Measurements from ENCODE around the gene IQCN. TPM values are rescaled to one million over a fixed set of nuclear protein-coding genes. Genes with fewer than 3 reads are reported as not detected.

Gene IQCN
- polyA plus RNA-seq, 1 donor = 5.5 TPM

DNA sequence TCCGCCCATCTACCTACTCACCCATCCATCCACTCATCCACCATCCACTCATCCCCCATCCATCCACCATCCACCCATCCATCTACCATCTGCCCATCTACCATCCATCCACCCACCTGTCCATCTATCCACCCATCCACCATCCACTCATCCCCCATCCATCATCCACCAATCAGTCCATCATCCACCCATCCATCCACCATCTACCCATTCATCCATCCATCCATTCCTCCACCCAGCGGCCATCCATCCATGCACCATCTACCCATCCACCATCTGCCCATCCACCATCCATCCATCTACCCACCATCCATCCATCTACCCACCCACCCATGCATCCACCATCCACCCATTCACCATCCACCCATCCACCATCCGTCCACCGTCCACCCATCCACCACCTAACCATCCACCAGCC lies 20.8 kb upstream of the IQCN start:
- Histone ChIP-seq H3K27ac (ENCODE audit: low read length) (no peak overlapping the region), H3K9me3 (ENCODE audit: control insufficient read depth, low read depth, low read length) (peaks cover 9% of the 10 kb centered on the region), H3K36me3 (ENCODE audit: control insufficient read depth, insufficient read depth, low read length) (no peaks in the 10 kb centered on the region), H3K4me3 (ENCODE audit: low read length) (no peak overlapping the region), H3K27me3 (ENCODE audit: control insufficient read depth, insufficient read depth, low read length) (peaks cover 3% of the 10 kb centered on the region), H3K4me1 (ENCODE audit: control insufficient read depth, insufficient read depth, low read length) (peaks cover 22% of the 10 kb centered on the region)
- 62% methylated on average over 2 of the region's 4 CpGs for WGBS (ENCODE audit: insufficient coverage, low lambda C conversion rate)
- DNase-seq = no peak

- H3K4me3 ChIP-seq (ENCODE audit: low read length) = no peak overlapping the region
- DNase-seq = peak in 1 of 2 donors; percentile 28
- no peaks in the 10 kb centered on the region for H3K36me3 ChIP-seq (ENCODE audit: control insufficient read depth, insufficient read depth, low read length)
- WGBS (ENCODE audit: insufficient coverage, low lambda C conversion rate) = no CpG with 5 or more reads among the region's 9 CpGs
- peaks cover 9% of the 10 kb centered on the region for H3K9me3 ChIP-seq (ENCODE audit: control insufficient read depth, low read depth, low read length)
- peaks cover 3% of the 10 kb centered on the region for H3K27me3 ChIP-seq (ENCODE audit: control insufficient read depth, insufficient read depth, low read length)
- H3K4me1 ChIP-seq (ENCODE audit: control insufficient read depth, insufficient read depth, low read length) = peaks cover 22% of the 10 kb centered on the region
- no peak overlapping the region for H3K27ac ChIP-seq (ENCODE audit: low read length)
These were observed 20.2 kb upstream of the IQCN start for GRCh38 chr19:18294467-18294864.

GRCh38 chr19:18293642-18294466 lies 19.6 kb upstream of the IQCN start:
- Histone ChIP-seq H3K36me3 (ENCODE audit: control insufficient read depth, insufficient read depth, low read length) (no peaks in the 10 kb centered on the region), H3K4me1 (ENCODE audit: control insufficient read depth, insufficient read depth, low read length) (peaks cover 22% of the 10 kb centered on the region), H3K27ac (ENCODE audit: low read length) (peak overlapping the region; percentile 83), H3K4me3 (ENCODE audit: low read length) (no peak overlapping the region), H3K9me3 (ENCODE audit: control insufficient read depth, low read depth, low read length) (peaks cover 9% of the 10 kb centered on the region), H3K27me3 (ENCODE audit: control insufficient read depth, insufficient read depth, low read length) (peaks cover 3% of the 10 kb centered on the region)
- no CpG with 5 or more reads among the region's 18 CpGs for WGBS (ENCODE audit: insufficient coverage, low lambda C conversion rate)
- peak in 1 of 2 donors; percentile 16 for DNase-seq

DNA sequence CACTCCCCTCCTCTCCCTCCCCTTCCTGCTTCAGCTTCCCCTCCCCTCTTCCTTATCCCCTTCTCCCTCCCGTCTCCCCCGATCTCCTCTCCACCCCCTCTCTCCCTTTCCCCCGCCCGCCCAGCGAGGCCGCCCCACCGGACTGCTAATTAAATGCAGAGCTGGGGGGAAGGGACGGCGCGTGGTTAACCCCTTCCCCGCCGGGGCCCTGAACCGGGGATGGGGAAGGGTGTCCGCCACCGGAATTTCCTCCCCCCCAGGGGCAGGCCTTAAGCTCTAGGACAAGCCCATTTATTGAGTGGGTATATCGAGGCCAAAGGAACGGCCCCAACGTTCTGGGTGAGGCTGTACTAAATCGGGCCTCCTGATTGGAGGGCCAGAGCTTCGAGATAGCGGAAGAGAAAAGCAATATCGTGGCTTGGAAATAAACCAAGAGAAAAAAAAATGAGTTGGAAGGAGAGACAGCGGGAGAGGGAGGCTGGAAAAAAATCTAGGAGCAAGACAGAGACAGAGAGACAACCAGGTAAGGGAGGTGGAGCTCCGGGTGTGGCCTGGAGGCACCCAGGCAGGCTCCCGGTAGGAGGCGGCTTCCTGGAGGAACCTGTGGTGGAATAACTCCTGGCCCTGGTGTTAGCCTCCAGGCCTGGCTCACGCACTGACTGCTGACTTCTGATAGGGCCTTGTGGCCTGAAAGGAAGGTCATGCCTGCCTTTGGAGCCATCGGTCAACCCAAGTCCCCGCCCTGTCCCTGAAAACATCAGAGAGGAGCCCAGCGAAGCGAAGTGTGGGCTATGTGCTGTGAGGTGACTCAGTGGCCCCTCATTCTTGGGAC lies 18.8 kb upstream of the IQCN start:
- Histone ChIP-seq H3K27ac (ENCODE audit: low read length) (peak overlapping the region; percentile 83), H3K9me3 (ENCODE audit: control insufficient read depth, low read depth, low read length) (peaks cover 9% of the 10 kb centered on the region), H3K4me1 (ENCODE audit: control insufficient read depth, insufficient read depth, low read length) (peaks cover 26% of the 10 kb centered on the region), H3K27me3 (ENCODE audit: control insufficient read depth, insufficient read depth, low read length) (peaks cover 3% of the 10 kb centered on the region), H3K4me3 (ENCODE audit: low read length) (peak overlapping the region; percentile 79), H3K36me3 (ENCODE audit: control insufficient read depth, insufficient read depth, low read length) (no peaks in the 10 kb centered on the region)
- DNase-seq = peak; percentile 54 to 72
- no CpG with 5 or more reads among the region's 31 CpGs for WGBS (ENCODE audit: insufficient coverage, low lambda C conversion rate)

DNA sequence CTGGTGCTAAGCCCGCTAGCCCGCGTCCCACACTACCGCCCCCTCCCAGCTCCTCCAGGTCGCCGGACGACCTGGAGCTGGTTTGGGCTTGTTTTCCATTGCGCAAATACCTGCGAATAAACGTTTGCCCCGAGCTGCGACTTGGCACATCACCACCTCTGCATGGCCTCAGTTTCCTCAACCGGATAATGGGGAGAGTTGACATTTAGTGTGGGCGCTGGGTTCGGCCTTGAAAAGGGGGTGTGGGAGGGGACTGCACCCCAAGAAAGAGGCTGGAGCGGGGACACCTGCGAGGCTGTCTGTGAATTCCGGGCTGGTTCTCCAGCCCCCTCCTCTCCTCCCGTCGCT lies 18.2 kb upstream of the IQCN start:
- peaks cover 30% of the 10 kb centered on the region for H3K4me1 ChIP-seq (ENCODE audit: control insufficient read depth, insufficient read depth, low read length)
- WGBS (ENCODE audit: insufficient coverage, low lambda C conversion rate) = no CpG with 5 or more reads among the region's 20 CpGs

DNA sequence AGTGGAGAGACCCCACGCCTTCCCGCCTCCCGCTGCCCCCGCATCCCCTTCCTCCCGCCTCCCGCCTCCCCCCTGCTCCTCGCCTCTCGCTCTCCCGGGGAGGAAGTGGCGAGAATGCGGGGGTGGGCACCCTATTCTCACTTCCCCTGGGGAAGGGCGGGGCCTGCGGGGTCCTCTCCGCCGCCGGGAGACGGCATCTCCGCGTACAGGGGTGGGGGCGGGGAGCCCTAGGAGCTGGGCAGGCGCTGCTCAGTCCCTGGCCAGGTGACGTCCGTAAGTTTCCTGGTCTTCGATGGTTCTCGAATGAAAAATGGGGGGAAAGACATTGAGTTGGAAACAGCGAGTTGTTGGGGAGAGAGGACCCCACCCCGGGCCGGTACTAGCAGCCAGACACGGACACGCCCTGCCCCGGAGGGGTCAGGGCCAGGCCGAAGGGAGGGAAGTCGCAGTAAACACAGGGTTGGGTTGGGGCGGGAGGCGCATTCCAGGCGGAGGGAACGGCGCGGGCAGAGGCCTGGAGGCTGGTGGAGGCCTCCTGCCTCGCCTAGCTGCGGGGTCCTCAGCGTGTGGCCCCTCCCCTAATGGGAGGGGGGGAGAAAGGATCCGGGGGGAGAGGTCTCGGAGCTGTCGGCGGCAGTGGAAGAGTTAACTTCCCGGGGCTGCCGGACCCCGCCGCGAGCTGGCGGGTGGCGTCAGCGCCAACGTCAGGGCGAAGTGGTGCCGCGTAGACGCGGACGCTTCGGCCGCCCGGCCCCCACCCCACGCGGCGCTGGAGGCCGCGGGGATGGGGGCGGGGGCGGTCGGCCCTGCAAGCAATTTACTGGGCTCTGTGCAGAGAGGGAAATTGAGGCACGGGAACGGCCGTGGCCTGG lies 17.6 kb upstream of the IQCN start:
- peaks cover 9% of the 10 kb centered on the region for H3K9me3 ChIP-seq (ENCODE audit: control insufficient read depth, low read depth, low read length)
- peak overlapping the region; percentile 79 for H3K4me3 ChIP-seq (ENCODE audit: low read length)
- peaks cover 30% of the 10 kb centered on the region for H3K4me1 ChIP-seq (ENCODE audit: control insufficient read depth, insufficient read depth, low read length)
- H3K36me3 ChIP-seq (ENCODE audit: control insufficient read depth, insufficient read depth, low read length) = no peaks in the 10 kb centered on the region
- H3K27ac ChIP-seq (ENCODE audit: low read length) = peak overlapping the region; percentile 83
- peak; percentile 86 to 93 for DNase-seq
- H3K27me3 ChIP-seq (ENCODE audit: control insufficient read depth, insufficient read depth, low read length) = peaks cover 3% of the 10 kb centered on the region
- WGBS (ENCODE audit: insufficient coverage, low lambda C conversion rate) = no CpG with 5 or more reads among the region's 75 CpGs

More for the DNA sequence above, 18.2 kb upstream of the IQCN start:
- Histone ChIP-seq H3K27me3 (ENCODE audit: control insufficient read depth, insufficient read depth, low read length) (peaks cover 3% of the 10 kb centered on the region), H3K36me3 (ENCODE audit: control insufficient read depth, insufficient read depth, low read length) (no peaks in the 10 kb centered on the region), H3K9me3 (ENCODE audit: control insufficient read depth, low read depth, low read length) (peaks cover 9% of the 10 kb centered on the region), H3K4me3 (ENCODE audit: low read length) (peak overlapping the region; percentile 79), H3K27ac (ENCODE audit: low read length) (peak overlapping the region; percentile 83)
- no peak for DNase-seq

- no peak for DNase-seq
- WGBS (ENCODE audit: insufficient coverage, low lambda C conversion rate) = no CpG with 5 or more reads among the region's 21 CpGs
- Histone ChIP-seq H3K36me3 (ENCODE audit: control insufficient read depth, insufficient read depth, low read length) (no peaks in the 10 kb centered on the region), H3K4me3 (ENCODE audit: low read length) (peak overlapping the region; percentile 79), H3K4me1 (ENCODE audit: control insufficient read depth, insufficient read depth, low read length) (peaks cover 30% of the 10 kb centered on the region), H3K27ac (ENCODE audit: low read length) (peak overlapping the region; percentile 83), H3K9me3 (ENCODE audit: control insufficient read depth, low read depth, low read length) (peaks cover 9% of the 10 kb centered on the region), H3K27me3 (ENCODE audit: control insufficient read depth, insufficient read depth, low read length) (peaks cover 3% of the 10 kb centered on the region)
These were observed 16.8 kb upstream of the IQCN start for GRCh38 chr19:18291019-18291524.

- WGBS (ENCODE audit: insufficient coverage, low lambda C conversion rate) = 76% methylated on average over 3 of the region's 14 CpGs
- H3K36me3 ChIP-seq (ENCODE audit: control insufficient read depth, insufficient read depth, low read length) = no peaks in the 10 kb centered on the region
- H3K27ac ChIP-seq (ENCODE audit: low read length) = peak overlapping the region; percentile 5
- H3K4me1 ChIP-seq (ENCODE audit: control insufficient read depth, insufficient read depth, low read length) = peaks cover 30% of the 10 kb centered on the region
- H3K4me3 ChIP-seq (ENCODE audit: low read length) = no peak overlapping the region
- peaks cover 3% of the 10 kb centered on the region for H3K27me3 ChIP-seq (ENCODE audit: control insufficient read depth, insufficient read depth, low read length)
- peaks cover 6% of the 10 kb centered on the region for H3K9me3 ChIP-seq (ENCODE audit: control insufficient read depth, low read depth, low read length)
- DNase-seq = peak in 1 of 2 donors; percentile 37
These were observed 16.2 kb upstream of the IQCN start for GRCh38 chr19:18290302-18291018.

DNA sequence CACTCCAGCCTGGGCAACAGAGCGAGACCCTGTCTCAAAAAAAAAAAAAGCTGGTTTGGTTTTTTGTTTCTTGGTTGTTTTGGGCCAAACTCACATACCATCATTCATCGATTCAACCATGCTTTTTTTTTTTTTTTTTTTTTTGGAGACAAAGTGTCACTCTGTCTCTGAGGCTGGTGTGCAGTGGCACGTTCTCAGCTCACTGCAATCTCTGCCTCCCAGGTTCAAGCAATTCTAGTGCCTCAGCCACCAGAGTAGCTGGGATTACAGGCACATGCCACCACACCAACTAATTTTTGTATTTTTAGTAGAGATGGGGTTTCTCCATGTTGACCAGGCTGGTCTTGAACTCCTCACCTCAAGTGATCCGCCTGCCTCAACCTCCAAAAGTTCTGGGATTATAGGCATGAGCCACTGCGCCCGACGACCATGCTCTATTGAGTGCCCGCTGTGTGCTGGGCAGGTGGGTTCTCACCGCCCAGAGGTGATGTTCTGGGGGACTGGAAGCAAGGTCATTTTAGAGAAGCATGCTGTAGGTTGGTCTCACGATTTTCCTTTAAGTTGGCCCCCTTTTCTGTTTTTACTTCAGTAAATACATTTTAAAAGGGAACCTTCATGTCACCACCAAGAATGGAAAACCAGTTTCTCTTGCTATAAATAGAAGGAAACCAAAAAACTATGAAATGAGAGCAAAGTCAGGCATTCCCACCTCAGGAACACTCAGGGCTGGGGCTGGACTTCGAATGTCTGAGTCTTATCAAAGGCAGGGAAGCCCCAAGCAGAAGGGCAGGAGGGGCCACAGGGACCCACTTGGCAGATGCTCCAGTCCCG lies 15.4 kb upstream of the IQCN start:
- H3K4me3 ChIP-seq (ENCODE audit: low read length) = no peak overlapping the region
- H3K27ac ChIP-seq (ENCODE audit: low read length) = peak overlapping the region; percentile 4
- no peaks in the 10 kb centered on the region for H3K9me3 ChIP-seq (ENCODE audit: control insufficient read depth, low read depth, low read length)
- H3K27me3 ChIP-seq (ENCODE audit: control insufficient read depth, insufficient read depth, low read length) = peaks cover 3% of the 10 kb centered on the region
- peaks cover 37% of the 10 kb centered on the region for H3K4me1 ChIP-seq (ENCODE audit: control insufficient read depth, insufficient read depth, low read length)
- no peaks in the 10 kb centered on the region for H3K36me3 ChIP-seq (ENCODE audit: control insufficient read depth, insufficient read depth, low read length)
- DNase-seq = peak in 1 of 2 donors; percentile 44
- WGBS (ENCODE audit: insufficient coverage, low lambda C conversion rate) = no CpG with 5 or more reads among the region's 12 CpGs

Measured in large intestine (tissue), 3 donors.